Esophagus muscularis mucosa (tissue), 4 donors: Measurements from ENCODE around the gene FLRT1. TPM values are rescaled to one million over a fixed set of nuclear protein-coding genes. Genes with fewer than 3 reads are reported as not detected.

Experiments
- DNase-seq: peaks from one replicate; pipeline ENCODE4 v3.0.0-alpha.2; 2017; ENCODE audit errors: extremely low spot score
- H3K27ac ChIP-seq, 4 donors: fragments of 200-600 bp; sonication (generic); replicated peaks in 1 of 4; 1 replicate in 3 of 4; 2 replicates in 1 of 4; pipeline ENCODE4 v1.5.1; 2016 to 2019; ENCODE audit warnings: mild to moderate bottlenecking in 1 of 4
- H3K27me3 ChIP-seq, 4 donors: fragments of 200-600 bp; sonication (generic); one replicate each; pipeline versions ENCODE4 v1.5.1 to v1.6.0; 2016 to 2019
- H3K36me3 ChIP-seq, 4 donors: fragments of 200-600 bp; sonication (generic); one replicate each; pipeline ENCODE4 v1.5.1; 2016 to 2019
- H3K4me1 ChIP-seq, 4 donors: fragments of 200-600 bp; sonication (generic); one replicate each; pipeline ENCODE4 v1.5.1; 2016 to 2019
- H3K4me3 ChIP-seq, 4 donors: fragments of 200-600 bp; sonication (generic); 1 replicate in 2 of 4; 2 replicates in 2 of 4; pipeline ENCODE4 v1.5.1; 2016 to 2019; ENCODE audit warnings: mild to moderate bottlenecking in 4 of 4, moderate library complexity in 1 of 4
- H3K9me3 ChIP-seq, 4 donors: fragments of 200-600 bp; sonication (generic); 1 replicate in 3 of 4; 2 replicates in 1 of 4; pipeline ENCODE4 v1.5.1; 2016 to 2019
- EP300 ChIP-seq: sonication (generic); formaldehyde crosslinking; IDR thresholded peaks from one replicate; pipeline ENCODE4 v1.6.1; 2017; ENCODE audit warnings: antibody characterized with exemption
- POLR2A ChIP-seq: fragments of 450-650 bp; IDR thresholded peaks from one replicate; pipeline ENCODE4 v1.6.1; 2017; ENCODE audit warnings: antibody characterized with exemption, moderate library complexity, mild to moderate bottlenecking, low read depth
- POLR2AphosphoS5 ChIP-seq, 2 donors: sonication (generic); formaldehyde crosslinking; IDR thresholded peaks; one replicate each; pipeline ENCODE4 v1.6.1; 2017; ENCODE audit warnings: antibody characterized with exemption in 2 of 2
- WGBS: methylation state at CpG from one replicate; pipeline ENCODE4 v1.1.5; 2018; 5-methylcytosine and 5-hydroxymethylcytosine counted together
- intact Hi-C: fragments of 100-400 bp; cut with DNase I; formaldehyde crosslinking; loops from one replicate; pipeline ENCODE4 v1.15.1; 2023
- total RNA-seq, 4 donors: library from RNA; depleted of rRNA; stranded (reverse); fragments of >200 nt; gene quantifications; one replicate each; pipeline versions ENCODE4 v1.1.0 to v1.2.1, GENCODE V29; 2016
- TF ChIP-seq, protein P1 (sequence below), 3 experiments: fragments of 200-600 bp in 2 of 3; fragments of 450-650 bp in 1 of 3; sonication (generic) in 2 of 3; IDR thresholded peaks; one replicate each; pipeline ENCODE4 v1.5.1; 2017 to 2019; ENCODE audit warnings: antibody characterized with exemption in 3 of 3, mild to moderate bottlenecking in 2 of 3, moderate library complexity in 1 of 3

The FLRT1 gene
- total RNA-seq, 4 donors from 2014 or later, result 2.1 to 5.0 (median 3.1) TPM

DNA sequence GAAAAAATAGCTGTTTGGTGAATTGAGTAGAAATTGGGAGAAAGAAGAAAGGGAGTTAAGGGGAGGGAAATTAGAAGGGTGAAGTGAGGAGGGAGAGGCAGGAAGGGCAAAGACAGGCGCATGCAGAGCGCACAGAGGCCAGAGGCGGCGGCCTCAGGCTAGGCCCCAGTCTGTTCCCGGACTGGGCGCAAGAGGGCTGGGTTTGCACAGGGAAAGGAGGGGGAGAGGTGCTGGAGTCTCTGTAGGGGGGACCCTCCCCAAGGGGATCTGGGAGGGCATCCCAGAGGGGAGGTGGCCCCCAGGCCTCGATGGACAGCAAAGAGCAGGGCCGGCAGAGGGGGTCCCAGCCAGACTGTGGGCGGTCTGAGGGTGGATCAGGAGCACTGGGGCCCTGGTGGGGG, 1.3 kb upstream of the FLRT1 start:
- no peak for DNase-seq
- H3K27me3 ChIP-seq, result peaks cover 3 to 54% (median 7%) of the 10 kb centered on the region in 4 donors
- 87% methylated on average over 8 of the region's 9 CpGs for WGBS
- peaks cover 18 to 31% (median 22%) of the 10 kb centered on the region in 4 donors for H3K4me1 ChIP-seq
- H3K27ac ChIP-seq, result no peak overlapping the region
- intact Hi-C loops, result no loop called here
- no peaks in the 10 kb centered on the region for H3K36me3 ChIP-seq
- TF ChIP-seq, protein P1, sequence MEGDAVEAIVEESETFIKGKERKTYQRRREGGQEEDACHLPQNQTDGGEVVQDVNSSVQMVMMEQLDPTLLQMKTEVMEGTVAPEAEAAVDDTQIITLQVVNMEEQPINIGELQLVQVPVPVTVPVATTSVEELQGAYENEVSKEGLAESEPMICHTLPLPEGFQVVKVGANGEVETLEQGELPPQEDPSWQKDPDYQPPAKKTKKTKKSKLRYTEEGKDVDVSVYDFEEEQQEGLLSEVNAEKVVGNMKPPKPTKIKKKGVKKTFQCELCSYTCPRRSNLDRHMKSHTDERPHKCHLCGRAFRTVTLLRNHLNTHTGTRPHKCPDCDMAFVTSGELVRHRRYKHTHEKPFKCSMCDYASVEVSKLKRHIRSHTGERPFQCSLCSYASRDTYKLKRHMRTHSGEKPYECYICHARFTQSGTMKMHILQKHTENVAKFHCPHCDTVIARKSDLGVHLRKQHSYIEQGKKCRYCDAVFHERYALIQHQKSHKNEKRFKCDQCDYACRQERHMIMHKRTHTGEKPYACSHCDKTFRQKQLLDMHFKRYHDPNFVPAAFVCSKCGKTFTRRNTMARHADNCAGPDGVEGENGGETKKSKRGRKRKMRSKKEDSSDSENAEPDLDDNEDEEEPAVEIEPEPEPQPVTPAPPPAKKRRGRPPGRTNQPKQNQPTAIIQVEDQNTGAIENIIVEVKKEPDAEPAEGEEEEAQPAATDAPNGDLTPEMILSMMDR (IDR thresholded peaks at IDR 0.05), result peak in 1 of 3 experiments; percentile 6
- TF ChIP-seq EP300, result no peak
- TF ChIP-seq POLR2AphosphoS5 (IDR thresholded peaks at IDR 0.05), result no peak
- TF ChIP-seq POLR2A, result no peak
- H3K4me3 ChIP-seq, result no peak overlapping the region
- no peaks in the 10 kb centered on the region for H3K9me3 ChIP-seq

DNA sequence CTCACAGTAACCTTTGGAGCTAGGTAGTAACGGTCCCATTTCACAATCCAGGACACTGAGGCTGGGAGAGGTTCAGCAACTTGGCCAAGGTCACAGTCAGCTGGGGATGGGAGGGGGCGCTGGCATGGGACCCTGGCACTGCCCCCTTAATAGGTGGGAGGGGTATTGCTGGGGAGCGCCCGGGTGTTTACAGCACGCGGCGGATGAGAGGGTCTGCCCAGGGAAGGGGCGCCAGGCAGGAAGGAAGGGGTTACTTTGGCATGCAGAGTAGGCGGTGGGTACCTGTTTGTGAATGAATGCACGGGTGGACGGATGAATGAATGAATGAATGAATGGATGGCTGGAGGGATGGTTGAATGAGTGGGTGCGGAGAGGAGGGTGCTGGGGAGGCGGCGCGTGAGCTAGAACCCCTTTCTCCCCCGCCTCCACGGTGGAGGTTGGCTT, 628 bp upstream of the FLRT1 start:
- DNase-seq, result no peak
- Histone ChIP-seq H3K27me3 (peaks cover 3 to 53% (median 7%) of the 10 kb centered on the region in 4 donors), H3K9me3 (no peaks in the 10 kb centered on the region), H3K4me3 (peak overlapping the region; percentile 53 to 63 (median 60)), H3K4me1 (peaks cover 18 to 31% (median 22%) of the 10 kb centered on the region in 4 donors), H3K36me3 (no peaks in the 10 kb centered on the region), H3K27ac (no peak overlapping the region)
- intact Hi-C loops, result no loop called here
- 14% methylated on average over 12 of the region's 17 CpGs for WGBS
- TF ChIP-seq, protein P1 (IDR thresholded peaks at IDR 0.05), result no peak
- TF ChIP-seq POLR2A, result no peak
- no peak for TF ChIP-seq EP300
- TF ChIP-seq POLR2AphosphoS5 (IDR thresholded peaks at IDR 0.05), result no peak

DNA sequence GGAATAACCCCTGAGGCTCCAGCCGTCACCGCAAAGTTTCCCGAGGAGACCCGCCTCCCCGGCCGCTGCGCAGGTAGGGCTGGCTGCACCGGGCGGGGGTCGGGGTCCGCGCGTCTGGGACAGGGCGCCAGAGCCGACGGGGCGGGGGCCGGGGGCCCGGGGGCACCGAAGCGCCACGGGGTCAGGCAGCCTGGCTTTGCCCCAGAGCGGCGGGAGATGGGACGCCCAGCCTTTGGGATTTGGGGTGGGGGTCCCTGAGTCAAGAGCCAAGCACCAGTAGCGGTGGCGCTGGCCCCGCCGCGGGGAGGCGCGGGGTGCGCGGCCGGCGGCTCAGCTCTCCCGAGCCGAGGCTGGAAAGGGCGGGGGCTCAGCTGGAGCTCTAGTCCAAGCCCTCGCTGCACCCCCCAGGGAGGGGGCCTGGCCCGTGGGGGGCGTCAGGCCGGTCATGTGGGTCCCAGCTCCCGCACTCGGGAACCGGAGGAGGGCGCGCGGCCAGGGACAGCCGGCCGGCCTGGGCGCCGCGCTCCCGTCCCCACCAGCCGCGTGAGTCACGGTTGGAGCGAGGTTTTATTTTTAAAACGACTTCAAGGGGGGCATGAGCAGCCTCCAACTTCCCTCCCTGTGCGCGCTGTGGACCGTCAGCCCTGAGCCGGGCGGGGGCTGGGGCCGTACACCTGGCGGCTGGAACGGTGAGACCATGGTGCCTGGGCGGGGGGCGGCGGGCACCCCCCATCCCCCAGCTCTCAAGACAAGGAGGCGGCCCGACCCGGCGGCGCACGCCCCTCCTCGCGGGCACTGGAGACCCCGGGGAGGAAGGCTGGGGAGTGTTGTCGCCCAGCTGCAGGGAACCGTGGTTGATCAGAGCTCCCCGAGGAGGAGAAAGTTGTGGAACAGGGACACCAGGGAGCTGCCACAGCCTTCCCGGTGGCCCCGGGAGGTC, 626 bp downstream of the FLRT1 start:
- Histone ChIP-seq H3K4me1 (peaks cover 18 to 33% (median 26%) of the 10 kb centered on the region in 4 donors), H3K27me3 (peaks cover 3 to 53% (median 7%) of the 10 kb centered on the region in 4 donors), H3K9me3 (no peaks in the 10 kb centered on the region), H3K4me3 (peak overlapping the region; percentile 53 to 63 (median 60)), H3K27ac (peak overlapping the region; percentile 45 to 64 (median 53)), H3K36me3 (no peaks in the 10 kb centered on the region)
- intact Hi-C loops, result no loop called here
- TF ChIP-seq, protein P1 (IDR thresholded peaks at IDR 0.05), result no peak
- TF ChIP-seq EP300 (no peak), POLR2A (no peak)
- no peak for DNase-seq
- WGBS, result 2% methylated on average over 61 of the region's 85 CpGs

DNA sequence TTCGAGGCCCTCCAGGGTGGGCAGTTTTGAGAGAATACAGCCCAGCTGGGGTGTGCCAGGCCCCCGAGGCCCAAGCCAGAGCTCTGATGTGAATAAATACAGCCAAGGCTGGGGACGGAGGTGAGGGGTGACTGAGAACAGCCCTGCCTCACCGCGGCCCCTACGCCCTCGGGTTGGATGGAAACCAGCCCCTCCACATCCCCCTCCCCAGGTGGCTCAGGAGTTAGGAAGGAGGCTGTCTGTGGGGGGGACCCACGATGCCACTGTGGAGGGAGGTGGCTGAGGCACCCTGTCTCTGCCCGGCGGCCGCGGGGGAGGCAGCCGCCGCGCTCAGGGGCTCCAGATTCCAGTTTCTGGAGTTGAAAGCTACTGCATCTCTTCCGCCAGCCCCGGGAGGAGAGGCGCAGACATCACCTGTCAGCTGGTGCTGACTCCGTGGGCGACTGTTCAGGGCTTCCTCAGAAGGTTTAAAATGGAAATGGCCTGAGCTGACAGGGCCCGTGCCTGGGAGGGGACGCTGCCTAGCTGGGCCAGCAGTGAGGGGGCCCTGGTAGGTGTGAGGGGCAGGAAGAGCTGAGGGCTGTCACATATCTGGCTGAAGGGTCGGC, 1.4 kb downstream of the FLRT1 start:
- Histone ChIP-seq H3K27ac (peak overlapping the region; percentile 45 to 64 (median 53)), H3K9me3 (no peaks in the 10 kb centered on the region), H3K27me3 (peaks cover 3 to 47% (median 7%) of the 10 kb centered on the region in 4 donors), H3K4me3 (peak overlapping the region; percentile 53 to 63 (median 60)), H3K36me3 (no peaks in the 10 kb centered on the region), H3K4me1 (peaks cover 18 to 39% (median 26%) of the 10 kb centered on the region in 4 donors)
- 23% methylated on average over 4 of the region's 23 CpGs for WGBS
- no peak for TF ChIP-seq POLR2AphosphoS5 (IDR thresholded peaks at IDR 0.05)
- no peak for DNase-seq
- intact Hi-C loops, result no loop called here

DNA sequence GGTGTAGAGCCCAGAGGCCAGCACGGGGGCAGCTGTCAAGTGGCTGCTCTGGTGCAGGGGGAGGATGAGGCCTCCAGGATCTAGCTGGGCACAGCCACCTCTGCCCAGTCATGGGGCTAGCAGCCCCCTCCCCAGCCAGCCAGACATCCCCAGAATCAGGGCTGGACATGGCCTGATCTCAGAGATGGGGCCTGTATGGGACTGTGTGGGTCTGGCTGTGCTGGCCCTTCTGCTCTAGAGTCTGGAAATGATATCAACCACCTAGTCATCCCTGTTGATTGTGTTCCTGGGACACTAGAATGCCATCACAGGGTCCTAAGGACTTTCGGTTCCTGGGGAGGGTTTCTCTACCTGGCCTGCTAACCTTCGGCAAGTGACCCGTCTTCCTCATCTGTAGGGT, 2.8 kb downstream of the FLRT1 start:
- intact Hi-C loops, result no loop called here
- Histone ChIP-seq H3K4me3 (no peak overlapping the region), H3K9me3 (no peaks in the 10 kb centered on the region), H3K27ac (no peak overlapping the region), H3K36me3 (no peaks in the 10 kb centered on the region), H3K4me1 (peaks cover 18 to 39% (median 26%) of the 10 kb centered on the region in 4 donors), H3K27me3 (peaks cover 3 to 33% (median 7%) of the 10 kb centered on the region in 4 donors)
- TF ChIP-seq POLR2A (no peak), POLR2AphosphoS5 (IDR thresholded peaks at IDR 0.05) (no peak), EP300 (no peak)
- TF ChIP-seq, protein P1 (IDR thresholded peaks at IDR 0.05), result no peak
- 94% methylated on average over 4 of the region's 4 CpGs for WGBS
- DNase-seq, result no peak
